HPDE6-E6E7 (cell line): ENCODE results near the gene GRK1.

Source experiments
- DNase-seq: peaks from one replicate; pipeline ENCODE4 v3.0.0; 2011; ENCODE audit warnings: missing footprints; ENCODE audit errors: extremely low spot score

The GRK1 gene

DNA sequence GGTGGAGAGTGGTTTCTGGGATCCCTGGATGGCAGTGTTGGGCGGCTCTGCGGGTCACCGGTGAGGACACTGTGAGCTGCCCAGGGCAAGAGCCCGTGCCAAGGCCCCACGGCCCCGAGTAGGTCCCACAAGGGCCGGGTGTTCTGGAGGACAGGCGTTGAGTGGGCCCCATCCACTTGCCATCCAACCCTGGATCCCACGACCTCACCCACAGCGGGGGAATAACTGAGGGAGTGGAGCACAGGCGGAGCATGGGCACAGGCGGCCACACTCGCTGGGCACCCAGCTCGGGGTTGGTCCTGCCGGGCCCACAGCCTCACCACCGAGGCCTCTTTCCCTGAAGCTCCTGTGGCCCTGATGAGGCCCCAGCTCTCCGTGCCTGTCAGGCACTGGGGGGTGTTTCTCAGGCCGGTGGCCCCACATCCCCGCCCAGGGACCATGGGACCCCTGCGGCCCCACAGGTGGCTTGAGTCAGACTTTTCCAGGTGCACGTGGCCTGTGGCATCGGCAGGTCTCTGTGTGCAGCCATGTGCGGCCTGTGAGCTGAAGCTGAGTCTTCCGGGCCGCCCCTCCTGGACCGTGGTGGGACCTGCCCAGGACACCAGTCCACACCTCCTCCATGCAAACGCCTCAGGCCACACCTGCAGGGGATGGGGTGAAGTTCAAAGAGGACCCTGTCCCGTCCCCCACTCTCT, 108.6 kb downstream of the GRK1 start:
- no peak for DNase-seq

DNA sequence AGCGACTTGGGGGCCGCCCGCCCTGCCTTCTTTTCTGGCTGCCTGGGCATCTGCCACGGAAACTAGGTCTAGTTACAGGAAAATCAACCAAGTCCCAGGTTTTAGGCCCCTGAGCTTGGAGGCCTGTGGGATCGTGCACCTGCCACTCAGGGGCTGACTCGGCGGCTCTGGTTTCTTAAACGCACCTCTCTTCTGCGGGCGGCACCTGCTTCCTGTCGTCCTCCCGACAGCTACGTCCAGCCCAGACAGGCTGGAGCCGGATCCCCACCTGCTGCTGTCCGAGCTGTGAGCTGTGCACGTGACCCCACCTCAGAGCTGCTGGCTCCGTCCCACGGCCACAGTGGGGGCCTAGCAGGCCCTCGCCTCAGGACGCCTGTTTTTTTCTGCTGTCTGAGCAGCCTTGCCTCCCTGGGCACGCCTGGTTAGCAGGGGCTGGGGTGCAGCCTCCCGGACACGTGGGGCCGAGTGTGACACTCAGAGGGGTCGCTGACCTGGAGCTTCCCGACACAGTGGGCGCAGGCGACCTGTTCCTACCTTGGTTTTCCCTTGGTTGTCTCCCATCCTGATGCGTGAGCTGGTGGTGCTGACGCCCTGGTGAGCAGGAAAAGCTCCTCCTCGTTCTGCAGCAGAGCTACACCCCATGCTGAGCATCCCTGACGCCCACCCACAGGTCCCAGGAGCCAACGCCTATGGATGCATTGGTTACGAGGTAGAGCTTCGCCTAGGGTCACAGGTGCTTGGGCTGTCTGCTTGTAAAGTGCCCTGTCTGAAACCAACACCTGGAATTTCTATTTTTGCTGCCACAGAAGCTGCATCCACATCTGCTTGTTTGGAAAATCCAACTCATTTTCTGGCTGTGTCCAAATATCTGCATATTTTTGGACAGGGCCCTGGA, 109.5 kb downstream of the GRK1 start:
- DNase-seq, result no peak

DNA sequence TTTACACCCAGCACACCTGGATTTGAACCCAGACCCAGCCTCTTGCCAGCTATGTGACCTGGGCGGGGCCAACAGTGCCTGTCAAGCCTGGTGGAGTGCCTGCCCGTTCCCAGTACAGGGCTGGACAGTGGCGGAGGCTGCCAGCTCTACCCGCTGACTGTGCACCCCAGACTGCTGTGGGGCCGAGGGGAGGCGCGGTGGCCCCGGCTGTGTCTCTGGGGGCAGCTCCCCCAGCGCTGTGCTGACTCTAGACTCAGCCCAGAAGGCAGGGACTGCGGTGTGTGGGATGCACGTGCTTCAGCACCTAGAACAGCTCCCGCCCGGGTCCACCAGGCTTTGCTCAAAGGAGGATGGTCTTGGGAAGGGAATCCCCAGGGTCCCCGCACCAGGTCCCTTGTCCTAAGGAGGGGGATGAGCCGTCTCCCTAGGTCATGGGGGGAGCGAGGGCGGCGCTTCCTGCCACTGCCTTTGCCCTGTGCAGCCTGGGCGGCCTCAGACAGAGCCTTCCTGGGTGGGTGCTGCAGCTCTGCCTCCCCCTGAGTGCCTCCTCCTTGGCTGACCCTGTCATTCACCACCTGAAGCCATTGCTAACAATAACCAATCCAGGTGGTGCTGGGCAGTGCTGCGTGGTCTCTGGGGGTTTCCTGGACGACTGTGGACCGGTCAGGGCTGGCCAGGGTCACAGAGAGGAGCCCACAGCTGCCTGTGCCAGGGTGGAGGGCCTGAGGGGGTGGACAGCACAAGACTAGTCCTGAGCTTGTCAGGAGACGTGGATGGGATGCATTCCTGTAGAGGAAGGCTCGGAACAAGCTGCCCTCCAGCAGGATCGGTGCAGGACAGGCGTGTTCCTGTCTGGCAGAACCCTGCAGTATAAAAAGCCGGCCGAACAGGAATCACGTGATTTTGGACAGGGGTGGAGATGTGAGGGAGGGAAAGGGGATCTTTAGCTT, 110.6 kb downstream of the GRK1 start:
- no peak for DNase-seq

DNA sequence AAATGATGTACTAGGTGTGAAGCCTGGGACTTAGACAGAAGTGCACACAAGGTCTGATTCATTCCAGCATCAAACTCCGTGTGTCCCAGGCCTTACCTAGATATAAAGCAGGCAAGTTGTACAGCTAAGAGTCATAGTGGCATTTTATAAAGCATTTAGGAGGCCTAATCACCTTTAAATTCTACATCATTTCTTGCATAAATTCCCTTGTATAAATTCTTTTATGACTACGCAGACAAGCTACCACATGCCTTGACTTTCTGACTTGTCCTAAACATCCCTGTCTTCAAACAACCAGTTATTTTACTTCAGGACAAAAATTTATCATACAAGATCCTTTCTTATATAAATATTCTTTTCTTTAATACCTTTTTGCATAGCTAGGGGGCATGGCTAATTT, 114.6 kb downstream of the GRK1 start:
- DNase-seq, result no peak

DNA sequence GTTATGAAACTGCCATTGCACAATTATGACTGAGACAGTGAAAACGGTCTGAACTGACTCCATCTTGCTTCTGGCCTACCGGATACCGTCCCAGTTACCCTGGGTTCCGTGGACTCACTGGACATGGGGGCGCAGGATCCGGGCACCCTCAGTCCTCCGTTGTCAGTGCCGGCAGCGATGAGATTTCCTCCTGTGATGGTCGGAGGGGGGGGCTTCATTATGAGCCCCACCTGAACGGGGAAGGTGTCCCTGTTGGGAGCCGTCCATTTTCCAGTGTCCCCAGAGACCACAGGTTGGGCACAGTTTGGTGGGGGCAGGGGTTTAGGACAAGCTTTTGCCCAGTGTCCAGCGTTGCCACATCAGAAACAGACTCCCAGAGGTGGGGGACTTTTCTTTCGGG, 115.5 kb downstream of the GRK1 start:
- no peak for DNase-seq

DNA sequence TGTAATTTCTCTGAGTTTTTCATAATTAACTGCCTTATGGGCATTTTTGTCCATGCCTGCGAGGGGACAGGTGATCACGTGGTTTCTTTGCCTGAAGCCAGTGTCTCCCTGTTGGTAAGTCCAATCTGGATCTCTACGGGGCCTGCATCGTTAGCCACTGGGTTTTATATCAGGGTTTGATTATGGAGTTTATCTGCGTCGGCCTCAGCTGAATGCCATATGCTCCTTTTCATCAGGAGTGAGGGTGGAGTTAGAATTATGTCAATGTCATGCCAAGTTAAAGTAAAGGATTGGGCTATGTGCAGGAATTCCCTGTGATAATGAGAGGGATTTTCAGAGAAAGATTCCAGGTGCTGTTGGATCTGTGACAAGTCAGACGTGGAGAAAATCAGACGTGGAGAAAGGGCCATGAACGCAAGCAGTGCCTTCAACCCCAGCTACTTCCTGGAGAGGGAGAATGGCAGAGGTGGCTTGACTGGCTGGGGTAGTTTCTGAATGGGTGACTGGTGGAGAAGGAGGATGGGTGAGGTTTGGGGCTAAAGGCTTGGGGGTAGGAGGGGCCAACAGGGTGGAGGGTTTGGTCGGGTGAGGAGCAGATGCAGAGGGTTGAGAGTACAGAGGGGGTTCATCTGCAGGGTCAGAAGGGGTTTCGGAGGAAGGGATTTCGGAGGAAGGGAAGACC, 116.3 kb downstream of the GRK1 start:
- no peak for DNase-seq

DNA sequence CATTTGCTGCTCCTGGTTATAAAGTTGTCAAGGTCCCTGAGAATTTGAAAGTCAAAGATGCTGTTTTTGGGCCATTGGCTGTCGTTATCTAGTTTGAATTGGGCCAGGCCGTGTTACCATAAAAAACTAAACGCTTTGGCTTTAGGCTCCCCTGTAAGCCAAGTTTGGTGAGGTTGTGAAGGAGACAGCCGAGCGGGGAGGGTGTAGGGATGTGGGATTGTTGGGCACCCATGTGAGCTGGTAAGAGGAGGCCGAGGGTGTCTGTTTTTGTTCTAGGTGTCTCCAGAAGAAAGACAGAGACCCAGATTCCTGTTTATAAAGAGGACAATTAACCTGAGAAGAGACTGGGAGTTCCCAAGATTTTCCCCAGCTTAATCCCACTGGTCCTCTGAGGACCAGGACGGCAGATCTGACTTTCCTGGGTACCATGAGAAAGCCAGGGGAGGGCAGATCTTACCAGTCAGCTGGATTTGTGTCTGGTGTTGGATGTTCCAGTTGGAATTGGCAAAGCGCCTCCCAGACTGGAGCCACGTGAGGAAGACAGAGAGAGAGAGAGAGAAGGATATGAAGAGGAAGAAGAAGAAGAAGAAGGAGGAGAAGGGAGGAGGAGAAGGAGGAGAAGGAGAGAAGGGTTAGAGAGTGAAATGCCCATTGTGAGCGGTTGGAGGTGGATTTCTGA, 117.1 kb downstream of the GRK1 start:
- no peak for DNase-seq

DNA sequence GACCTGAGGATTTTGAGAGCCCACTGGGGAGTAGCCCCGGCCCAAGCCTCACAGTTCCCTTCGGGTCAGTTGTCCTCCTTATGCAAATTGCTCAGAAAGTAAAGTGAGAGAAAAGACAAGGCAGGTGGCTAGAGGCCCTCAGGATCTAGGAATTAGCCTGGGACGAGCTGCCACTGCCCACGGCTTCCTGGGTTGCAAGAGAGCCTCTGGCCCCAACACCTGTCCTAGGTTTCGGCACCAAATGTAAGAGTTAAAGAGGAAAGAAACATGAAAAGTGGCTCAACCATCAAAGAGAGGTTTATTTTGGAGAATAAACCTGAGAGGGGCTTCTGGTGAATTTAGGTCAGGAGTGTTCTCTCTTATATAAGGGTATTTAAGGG, 117.6 kb downstream of the GRK1 start:
- no peak for DNase-seq

DNA sequence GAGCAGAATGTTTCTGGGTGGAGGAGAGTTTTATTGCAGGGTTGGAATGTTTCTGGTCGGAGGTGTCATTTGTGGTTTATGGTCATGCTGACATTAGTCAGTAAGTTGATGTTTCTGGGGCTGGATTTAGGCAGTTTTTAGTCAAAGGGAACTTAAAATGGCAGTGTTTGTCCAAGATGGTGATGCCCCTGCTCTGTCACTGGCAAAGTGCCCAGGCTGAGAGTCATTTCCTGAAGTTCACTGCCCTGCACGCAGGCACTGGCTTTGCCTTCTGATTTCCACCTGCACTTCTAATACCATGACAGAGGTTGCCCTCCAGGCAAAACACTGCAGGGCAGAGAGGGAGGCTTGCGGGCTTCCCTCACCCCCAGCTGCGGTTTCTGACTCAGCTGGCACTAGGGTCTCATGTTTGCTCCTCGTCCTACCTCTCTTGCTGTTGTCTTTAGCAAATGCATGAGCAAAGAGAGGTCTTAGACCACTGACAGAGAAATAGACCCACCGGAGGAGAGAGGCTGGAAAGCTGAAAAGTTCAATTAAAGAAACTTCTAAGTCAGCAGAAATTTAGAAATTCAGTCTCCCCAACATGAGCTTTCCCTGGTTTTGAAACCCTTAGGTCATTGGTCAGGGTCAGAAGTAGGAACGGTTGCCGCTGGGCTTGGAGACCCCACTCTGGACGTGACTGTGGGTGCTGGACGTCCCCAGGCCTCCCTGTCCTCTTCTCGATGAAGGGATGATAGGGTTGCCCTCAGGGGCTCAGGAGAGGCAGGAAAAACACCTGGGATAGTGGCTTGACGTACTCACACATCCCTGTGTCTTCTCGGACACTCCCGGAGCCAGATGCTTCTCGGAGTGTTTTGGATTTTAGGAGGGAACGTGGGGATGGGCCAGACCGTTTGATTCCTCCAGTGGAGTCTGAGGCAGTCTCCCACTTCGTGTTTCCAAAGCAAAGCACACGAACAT, 118.3 kb downstream of the GRK1 start:
- DNase-seq, result peak; percentile 61

DNA sequence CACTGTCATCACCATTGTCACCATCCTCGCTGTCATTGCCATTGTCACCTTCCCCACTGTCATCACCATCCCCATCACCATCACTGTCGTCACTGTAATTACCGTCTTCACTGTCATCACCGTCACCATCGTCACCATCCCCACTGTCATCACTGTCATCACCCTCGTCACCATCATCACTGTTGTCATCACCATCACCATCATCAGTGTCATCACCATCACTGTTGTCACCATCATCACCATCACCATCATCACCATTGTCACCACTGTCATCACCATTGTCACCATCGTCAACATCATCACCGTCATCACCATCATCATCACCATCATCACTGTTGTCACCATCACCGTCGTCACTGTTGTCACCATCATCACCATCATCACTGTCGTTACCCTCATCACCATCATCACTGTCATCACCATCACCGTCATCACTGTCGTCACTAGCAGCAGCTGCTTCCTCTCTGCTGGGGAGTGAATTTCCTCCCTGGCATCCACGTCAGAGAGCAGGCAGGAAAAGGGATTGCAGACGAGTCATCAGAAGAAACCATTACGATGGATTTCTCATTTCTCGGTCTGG, 119.3 kb downstream of the GRK1 start:
- no peak for DNase-seq
